ENCODE measurements around the gene ZNF529. TPM values are rescaled to one million over a fixed set of nuclear protein-coding genes. Genes with fewer than 3 reads are reported as not detected.

The ZNF529 gene
- total and polyA plus RNA-seq, 10 of the 15 experiments (the other 5 are each of a cell fraction or from before 2014, with no cell fraction given), result 1.8 to 12.5 (median 4.5) TPM

DNA sequence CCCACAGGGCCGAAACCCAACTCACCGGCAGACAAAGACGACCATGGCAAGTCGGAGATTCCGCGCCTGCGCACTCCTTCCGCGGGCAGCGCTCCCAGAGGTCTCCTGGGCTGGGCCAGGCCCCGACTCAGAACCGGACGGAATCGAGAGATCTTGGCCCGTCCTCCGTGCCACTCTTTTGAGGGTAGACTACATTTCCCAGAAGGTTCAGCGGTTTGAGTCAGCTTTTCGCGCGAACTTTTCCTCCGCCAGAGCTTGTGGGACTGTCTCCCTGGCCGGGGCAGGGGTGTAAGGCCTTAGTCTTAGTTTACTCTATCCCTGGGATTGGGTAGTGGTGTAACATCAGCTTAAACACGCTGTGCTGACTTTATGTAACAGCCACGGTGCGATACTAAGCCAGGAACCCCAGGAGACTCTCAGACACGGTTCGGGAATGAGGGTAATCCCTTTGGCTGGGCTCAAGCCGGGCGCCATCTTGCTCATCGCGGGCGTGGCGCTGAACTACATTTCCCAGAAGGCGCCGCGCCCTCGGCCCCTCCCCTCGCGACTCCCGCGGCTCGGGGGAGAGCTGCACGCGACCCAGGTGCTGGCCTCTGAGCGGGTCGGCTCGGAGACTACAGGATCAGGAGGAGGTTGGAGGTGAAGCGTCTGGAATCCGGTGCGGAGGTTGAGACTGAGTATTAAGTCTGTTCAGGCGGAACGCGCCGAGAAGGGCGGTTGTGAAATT, 44.7 kb downstream of the ZNF529 start, which contains the start of gene ZNF260 (continued):
- TF ChIP-seq KAT2A (conservative IDR thresholded peaks at IDR 0.05; ENCODE audit: control insufficient read depth, low read depth, low read length) (no peak), IKZF2 (IDR thresholded peaks at IDR 0.05) (peak; percentile 47 to 70; a peak in 3 of 4 replicates), ZZZ3 (IDR thresholded peaks at IDR 0.05; ENCODE audit: control insufficient read depth, insufficient read length, low read depth) (no peak), SIX5 (IDR thresholded peaks at IDR 0.05; ENCODE audit: low read depth, low read length, severe bottlenecking) (peak; percentile 75), MTA2 (IDR thresholded peaks at IDR 0.05; ENCODE audit: low read depth) (no peak), TARDBP (IDR thresholded peaks at IDR 0.05; ENCODE audit: borderline replicate concordance) (peak; percentile 63; the same call in 1 of the 2 replicates)
- TF ChIP-seq, protein P1, sequence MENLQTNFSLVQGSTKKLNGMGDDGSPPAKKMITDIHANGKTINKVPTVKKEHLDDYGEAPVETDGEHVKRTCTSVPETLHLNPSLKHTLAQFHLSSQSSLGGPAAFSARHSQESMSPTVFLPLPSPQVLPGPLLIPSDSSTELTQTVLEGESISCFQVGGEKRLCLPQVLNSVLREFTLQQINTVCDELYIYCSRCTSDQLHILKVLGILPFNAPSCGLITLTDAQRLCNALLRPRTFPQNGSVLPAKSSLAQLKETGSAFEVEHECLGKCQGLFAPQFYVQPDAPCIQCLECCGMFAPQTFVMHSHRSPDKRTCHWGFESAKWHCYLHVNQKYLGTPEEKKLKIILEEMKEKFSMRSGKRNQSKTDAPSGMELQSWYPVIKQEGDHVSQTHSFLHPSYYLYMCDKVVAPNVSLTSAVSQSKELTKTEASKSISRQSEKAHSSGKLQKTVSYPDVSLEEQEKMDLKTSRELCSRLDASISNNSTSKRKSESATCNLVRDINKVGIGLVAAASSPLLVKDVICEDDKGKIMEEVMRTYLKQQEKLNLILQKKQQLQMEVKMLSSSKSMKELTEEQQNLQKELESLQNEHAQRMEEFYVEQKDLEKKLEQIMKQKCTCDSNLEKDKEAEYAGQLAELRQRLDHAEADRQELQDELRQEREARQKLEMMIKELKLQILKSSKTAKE (IDR thresholded peaks at IDR 0.05; ENCODE audit: low read depth, poor library complexity, severe bottlenecking), result no peak
- TF ChIP-seq, protein P2, sequence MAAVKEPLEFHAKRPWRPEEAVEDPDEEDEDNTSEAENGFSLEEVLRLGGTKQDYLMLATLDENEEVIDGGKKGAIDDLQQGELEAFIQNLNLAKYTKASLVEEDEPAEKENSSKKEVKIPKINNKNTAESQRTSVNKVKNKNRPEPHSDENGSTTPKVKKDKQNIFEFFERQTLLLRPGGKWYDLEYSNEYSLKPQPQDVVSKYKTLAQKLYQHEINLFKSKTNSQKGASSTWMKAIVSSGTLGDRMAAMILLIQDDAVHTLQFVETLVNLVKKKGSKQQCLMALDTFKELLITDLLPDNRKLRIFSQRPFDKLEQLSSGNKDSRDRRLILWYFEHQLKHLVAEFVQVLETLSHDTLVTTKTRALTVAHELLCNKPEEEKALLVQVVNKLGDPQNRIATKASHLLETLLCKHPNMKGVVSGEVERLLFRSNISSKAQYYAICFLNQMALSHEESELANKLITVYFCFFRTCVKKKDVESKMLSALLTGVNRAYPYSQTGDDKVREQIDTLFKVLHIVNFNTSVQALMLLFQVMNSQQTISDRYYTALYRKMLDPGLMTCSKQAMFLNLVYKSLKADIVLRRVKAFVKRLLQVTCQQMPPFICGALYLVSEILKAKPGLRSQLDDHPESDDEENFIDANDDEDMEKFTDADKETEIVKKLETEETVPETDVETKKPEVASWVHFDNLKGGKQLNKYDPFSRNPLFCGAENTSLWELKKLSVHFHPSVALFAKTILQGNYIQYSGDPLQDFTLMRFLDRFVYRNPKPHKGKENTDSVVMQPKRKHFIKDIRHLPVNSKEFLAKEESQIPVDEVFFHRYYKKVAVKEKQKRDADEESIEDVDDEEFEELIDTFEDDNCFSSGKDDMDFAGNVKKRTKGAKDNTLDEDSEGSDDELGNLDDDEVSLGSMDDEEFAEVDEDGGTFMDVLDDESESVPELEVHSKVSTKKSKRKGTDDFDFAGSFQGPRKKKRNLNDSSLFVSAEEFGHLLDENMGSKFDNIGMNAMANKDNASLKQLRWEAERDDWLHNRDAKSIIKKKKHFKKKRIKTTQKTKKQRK (IDR thresholded peaks at IDR 0.05; ENCODE audit: low read depth, low read length), result no peak
- TF ChIP-seq, protein P3, sequence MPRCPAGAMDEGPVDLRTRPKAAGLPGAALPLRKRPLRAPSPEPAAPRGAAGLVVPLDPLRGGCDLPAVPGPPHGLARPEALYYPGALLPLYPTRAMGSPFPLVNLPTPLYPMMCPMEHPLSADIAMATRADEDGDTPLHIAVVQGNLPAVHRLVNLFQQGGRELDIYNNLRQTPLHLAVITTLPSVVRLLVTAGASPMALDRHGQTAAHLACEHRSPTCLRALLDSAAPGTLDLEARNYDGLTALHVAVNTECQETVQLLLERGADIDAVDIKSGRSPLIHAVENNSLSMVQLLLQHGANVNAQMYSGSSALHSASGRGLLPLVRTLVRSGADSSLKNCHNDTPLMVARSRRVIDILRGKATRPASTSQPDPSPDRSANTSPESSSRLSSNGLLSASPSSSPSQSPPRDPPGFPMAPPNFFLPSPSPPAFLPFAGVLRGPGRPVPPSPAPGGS (IDR thresholded peaks at IDR 0.05; ENCODE audit: borderline replicate concordance, insufficient read depth, low read depth, low read length, poor library complexity, severe bottlenecking), result no peak
- TF ChIP-seq, protein P4, sequence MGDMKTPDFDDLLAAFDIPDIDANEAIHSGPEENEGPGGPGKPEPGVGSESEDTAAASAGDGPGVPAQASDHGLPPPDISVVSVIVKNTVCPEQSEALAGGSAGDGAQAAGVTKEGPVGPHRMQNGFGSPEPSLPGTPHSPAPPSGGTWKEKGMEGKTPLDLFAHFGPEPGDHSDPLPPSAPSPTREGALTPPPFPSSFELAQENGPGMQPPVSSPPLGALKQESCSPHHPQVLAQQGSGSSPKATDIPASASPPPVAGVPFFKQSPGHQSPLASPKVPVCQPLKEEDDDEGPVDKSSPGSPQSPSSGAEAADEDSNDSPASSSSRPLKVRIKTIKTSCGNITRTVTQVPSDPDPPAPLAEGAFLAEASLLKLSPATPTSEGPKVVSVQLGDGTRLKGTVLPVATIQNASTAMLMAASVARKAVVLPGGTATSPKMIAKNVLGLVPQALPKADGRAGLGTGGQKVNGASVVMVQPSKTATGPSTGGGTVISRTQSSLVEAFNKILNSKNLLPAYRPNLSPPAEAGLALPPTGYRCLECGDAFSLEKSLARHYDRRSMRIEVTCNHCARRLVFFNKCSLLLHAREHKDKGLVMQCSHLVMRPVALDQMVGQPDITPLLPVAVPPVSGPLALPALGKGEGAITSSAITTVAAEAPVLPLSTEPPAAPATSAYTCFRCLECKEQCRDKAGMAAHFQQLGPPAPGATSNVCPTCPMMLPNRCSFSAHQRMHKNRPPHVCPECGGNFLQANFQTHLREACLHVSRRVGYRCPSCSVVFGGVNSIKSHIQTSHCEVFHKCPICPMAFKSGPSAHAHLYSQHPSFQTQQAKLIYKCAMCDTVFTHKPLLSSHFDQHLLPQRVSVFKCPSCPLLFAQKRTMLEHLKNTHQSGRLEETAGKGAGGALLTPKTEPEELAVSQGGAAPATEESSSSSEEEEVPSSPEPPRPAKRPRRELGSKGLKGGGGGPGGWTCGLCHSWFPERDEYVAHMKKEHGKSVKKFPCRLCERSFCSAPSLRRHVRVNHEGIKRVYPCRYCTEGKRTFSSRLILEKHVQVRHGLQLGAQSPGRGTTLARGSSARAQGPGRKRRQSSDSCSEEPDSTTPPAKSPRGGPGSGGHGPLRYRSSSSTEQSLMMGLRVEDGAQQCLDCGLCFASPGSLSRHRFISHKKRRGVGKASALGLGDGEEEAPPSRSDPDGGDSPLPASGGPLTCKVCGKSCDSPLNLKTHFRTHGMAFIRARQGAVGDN (IDR thresholded peaks at IDR 0.05), result peak; percentile 41

All from GM12878 (cell line).